Brain microvascular endothelial cell (primary cell): Measurements from ENCODE around the gene REN.

ENCODE experiments used
- DNase-seq: peaks from one replicate; pipeline ENCODE4 v3.0.0-alpha.2; 2020
- H3K27ac ChIP-seq: fragments of 250-450 bp; sonication (Bioruptor Pico); 2 replicates; pipeline ENCODE4 v1.5.1; 2020; ENCODE audit warnings: mild to moderate bottlenecking, moderate library complexity
- H3K27me3 ChIP-seq: fragments of 250-450 bp; sonication (Bioruptor Pico); replicated peaks from 2 replicates; pipeline ENCODE4 v1.5.1; 2020; ENCODE audit warnings: mild to moderate bottlenecking
- H3K36me3 ChIP-seq: fragments of 250-450 bp; sonication (Bioruptor Pico); replicated peaks from 2 replicates; pipeline ENCODE4 v1.5.1; 2020; ENCODE audit warnings: mild to moderate bottlenecking
- H3K4me3 ChIP-seq: 2 replicates; pipeline ENCODE4 v1.5.1; 2011; ENCODE audit warnings: low read depth, mild to moderate bottlenecking, control low read depth, low read length, moderate library complexity
- CTCF ChIP-seq: IDR thresholded peaks from 2 replicates; pipeline ENCODE4 v1.5.1; 2011; ENCODE audit warnings: low read depth, mild to moderate bottlenecking, moderate library complexity, low read length, control low read depth, inconsistent platforms; ENCODE audit errors: missing control alignments
- in situ Hi-C: cut with HindIII; loops from 2 replicates; pipeline ENCODE4 v1.10.0; 2017; ENCODE audit warnings: low sequenced_read_pairs, low pct_ligation_motif_present

The REN gene

DNA sequence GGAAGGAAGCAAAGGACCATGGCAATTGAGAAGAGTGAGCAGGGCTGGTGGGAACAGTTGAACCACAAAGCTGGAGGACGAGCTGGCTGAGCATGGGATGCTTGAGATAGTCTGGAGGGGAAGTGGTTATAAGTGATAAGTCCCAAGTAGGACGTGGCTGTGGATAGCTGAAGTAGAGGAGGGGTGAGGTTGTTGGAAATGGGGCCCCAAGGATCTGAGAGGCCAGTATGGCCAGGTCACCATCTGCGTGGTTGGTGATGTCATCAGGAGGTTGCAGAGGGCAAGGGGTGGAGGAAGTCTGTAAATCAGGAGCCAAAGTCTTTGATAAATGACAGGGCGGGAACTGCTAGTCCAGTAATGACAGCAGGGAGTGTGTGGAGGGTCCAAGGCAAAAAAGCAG, 11.0 kb upstream of the REN start:
- no peak for DNase-seq
- H3K27me3 ChIP-seq, result no peaks in the 10 kb centered on the region
- in situ Hi-C loops, result no loop called here
- no peak for TF ChIP-seq CTCF
- no peak overlapping the region for H3K27ac ChIP-seq
- H3K36me3 ChIP-seq, result no peaks in the 10 kb centered on the region
- H3K4me3 ChIP-seq, result no peak overlapping the region

DNA sequence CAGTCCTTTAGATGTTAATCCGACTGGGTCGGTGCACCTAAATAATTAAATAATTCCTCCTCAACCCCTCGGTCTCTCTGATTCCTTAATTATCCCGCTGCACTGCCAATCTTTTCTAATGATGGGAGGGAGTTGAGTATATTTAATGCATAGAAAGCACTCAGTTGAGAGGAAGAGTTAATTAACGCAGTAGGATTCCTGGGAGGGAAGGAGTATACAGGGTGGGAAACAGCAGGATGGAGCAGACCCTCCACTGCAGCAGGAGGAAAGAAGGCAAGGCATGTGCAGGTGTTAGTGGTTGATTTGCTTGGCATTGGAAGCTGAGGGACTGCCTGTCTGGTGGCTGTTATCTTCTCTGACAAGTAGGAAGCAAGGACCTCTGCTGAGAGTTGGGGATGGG, 9.9 kb upstream of the REN start:
- DNase-seq, result no peak
- Histone ChIP-seq H3K27me3 (no peaks in the 10 kb centered on the region), H3K36me3 (no peaks in the 10 kb centered on the region), H3K27ac (no peak overlapping the region), H3K4me3 (no peak overlapping the region)
- in situ Hi-C loops, result no loop called here
- TF ChIP-seq CTCF, result no peak

- H3K4me3 ChIP-seq, result no peak overlapping the region
- H3K27me3 ChIP-seq, result no peaks in the 10 kb centered on the region
- H3K36me3 ChIP-seq, result no peaks in the 10 kb centered on the region
- no peak overlapping the region for H3K27ac ChIP-seq
- TF ChIP-seq CTCF, result no peak
- DNase-seq, result no peak
- in situ Hi-C loops, result loop anchor here (25.0 kb wide), 1 partner anchor 187 kb away; the partner anchor contains the start of gene PLEKHA6
These were observed 8.8 kb upstream of the REN start for GRCh38 chr1:204174958-204175357.

- H3K27ac ChIP-seq, result no peak overlapping the region
These were observed 6.4 kb upstream of the REN start for GRCh38 chr1:204172404-204173029.

GRCh38 chr1:204171751-204172178, 5.6 kb upstream of the REN start:
- TF ChIP-seq CTCF, result no peak
- in situ Hi-C loops, result loop anchor here (25.0 kb wide), 1 partner anchor 191 kb away; the partner anchor contains the start of gene PLEKHA6
- no peaks in the 10 kb centered on the region for H3K27me3 ChIP-seq
- H3K4me3 ChIP-seq, result no peak overlapping the region
- H3K27ac ChIP-seq, result no peak overlapping the region
- DNase-seq, result peak; percentile 31
- H3K36me3 ChIP-seq, result no peaks in the 10 kb centered on the region

More at GRCh38 chr1:204172404-204173029, 6.4 kb upstream of the REN start:
- DNase-seq, result no peak
- no peak for TF ChIP-seq CTCF
- Histone ChIP-seq H3K36me3 (no peaks in the 10 kb centered on the region), H3K27me3 (no peaks in the 10 kb centered on the region), H3K4me3 (no peak overlapping the region)
- in situ Hi-C loops, result loop anchor here (25.0 kb wide), 1 partner anchor 190 kb away; the partner anchor contains the start of gene PLEKHA6
